Type B pancreatic cell (in vitro differentiated cells): Measurements from ENCODE around the gene UPP2. TPM values are rescaled to one million over a fixed set of nuclear protein-coding genes. Genes with fewer than 3 reads are reported as not detected.

Experiments used
- DNase-seq: peaks from one replicate; pipeline ENCODE4 v3.0.0; 2021; ENCODE audit warnings: mixed read lengths; ENCODE audit not compliant: unreplicated experiment; ENCODE audit errors: extremely low spot score
- H3K27ac Mint-ChIP-seq: 2 replicates; pipeline ENCODE4 v1.8.0; 2021; ENCODE audit warnings: mild to moderate bottlenecking, mixed read lengths
- H3K27me3 Mint-ChIP-seq: 2 replicates; pipeline ENCODE4 v1.8.0; 2021; ENCODE audit warnings: mixed read lengths
- H3K36me3 Mint-ChIP-seq: 2 replicates; pipeline ENCODE4 v1.8.0; 2021; ENCODE audit warnings: mixed read lengths
- H3K4me1 Mint-ChIP-seq: one replicate; pipeline ENCODE4 v1.8.0; 2021; ENCODE audit warnings: mixed read lengths; ENCODE audit not compliant: unreplicated experiment
- H3K4me3 Mint-ChIP-seq: 2 replicates; pipeline ENCODE4 v1.8.0; 2021; ENCODE audit warnings: mild to moderate bottlenecking, mixed read lengths
- H3K9me3 Mint-ChIP-seq: 2 replicates; pipeline ENCODE4 v1.8.0; 2021; ENCODE audit warnings: mixed read lengths
- total RNA-seq: library from RNA; stranded (reverse); gene quantifications from 2 replicates; pipeline ENCODE4 v1.2.1, GENCODE V29; 2021; ENCODE audit warnings: low replicate concordance
- TF ChIP-seq, protein P1 (sequence below): fragments of 200-600 bp; sonication (generic); conservative IDR thresholded peaks from 2 replicates; pipeline ENCODE4 v1.5.0; 2021; ENCODE audit warnings: antibody characterized with exemption, mild to moderate bottlenecking

Gene UPP2
- total RNA-seq, 1 donor from 2014 or later, result not detected

DNA sequence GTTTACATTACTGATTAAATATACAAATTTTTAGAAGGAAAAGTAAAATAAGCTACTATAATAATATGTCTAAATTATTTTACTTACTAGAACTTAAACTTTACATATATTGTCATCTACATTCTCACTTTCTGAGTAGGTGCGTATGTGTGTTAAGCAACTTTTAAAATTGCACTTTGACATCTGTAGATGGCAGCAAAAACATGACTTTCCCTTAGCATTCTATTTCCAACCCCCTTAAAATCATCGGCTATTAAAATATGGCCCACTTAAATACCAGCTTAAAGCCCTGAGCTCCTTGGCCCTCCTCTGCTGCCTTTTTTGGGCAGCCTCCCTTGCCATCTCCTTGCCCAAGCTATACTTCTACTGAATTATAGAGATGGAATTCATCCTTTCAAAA, 78.0 kb downstream of the UPP2 start:
- TF ChIP-seq, protein P1, sequence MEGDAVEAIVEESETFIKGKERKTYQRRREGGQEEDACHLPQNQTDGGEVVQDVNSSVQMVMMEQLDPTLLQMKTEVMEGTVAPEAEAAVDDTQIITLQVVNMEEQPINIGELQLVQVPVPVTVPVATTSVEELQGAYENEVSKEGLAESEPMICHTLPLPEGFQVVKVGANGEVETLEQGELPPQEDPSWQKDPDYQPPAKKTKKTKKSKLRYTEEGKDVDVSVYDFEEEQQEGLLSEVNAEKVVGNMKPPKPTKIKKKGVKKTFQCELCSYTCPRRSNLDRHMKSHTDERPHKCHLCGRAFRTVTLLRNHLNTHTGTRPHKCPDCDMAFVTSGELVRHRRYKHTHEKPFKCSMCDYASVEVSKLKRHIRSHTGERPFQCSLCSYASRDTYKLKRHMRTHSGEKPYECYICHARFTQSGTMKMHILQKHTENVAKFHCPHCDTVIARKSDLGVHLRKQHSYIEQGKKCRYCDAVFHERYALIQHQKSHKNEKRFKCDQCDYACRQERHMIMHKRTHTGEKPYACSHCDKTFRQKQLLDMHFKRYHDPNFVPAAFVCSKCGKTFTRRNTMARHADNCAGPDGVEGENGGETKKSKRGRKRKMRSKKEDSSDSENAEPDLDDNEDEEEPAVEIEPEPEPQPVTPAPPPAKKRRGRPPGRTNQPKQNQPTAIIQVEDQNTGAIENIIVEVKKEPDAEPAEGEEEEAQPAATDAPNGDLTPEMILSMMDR, result peak; percentile 60

DNA sequence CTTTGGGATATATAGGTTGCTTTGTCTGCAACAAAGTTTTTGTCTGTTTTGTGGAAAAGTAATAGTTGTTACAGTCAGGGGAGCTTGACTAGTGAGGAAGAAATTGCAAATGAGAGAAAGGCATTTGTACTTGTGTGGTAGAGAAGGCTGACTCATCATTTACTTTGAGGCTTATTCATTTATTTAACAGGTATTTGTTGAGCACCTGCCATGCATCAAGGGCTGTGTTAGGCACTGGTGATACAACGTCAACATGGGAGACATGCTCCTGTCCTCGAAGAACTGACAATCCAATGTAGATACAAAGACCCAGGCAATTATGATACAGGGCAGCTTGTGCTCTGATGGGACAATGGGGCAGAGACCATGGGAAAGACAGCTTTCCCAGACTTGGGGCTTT, 79.5 kb downstream of the UPP2 start:
- Mint-ChIP-seq H3K27ac (no peak overlapping the region), H3K27me3 (no peaks in the 10 kb centered on the region), H3K9me3 (no peaks in the 10 kb centered on the region), H3K4me3 (peak overlapping the region; percentile 4), H3K36me3 (peaks cover 6% of the 10 kb centered on the region), H3K4me1 (peaks cover 24% of the 10 kb centered on the region)
- TF ChIP-seq, protein P1, result no peak
- DNase-seq, result no peak

More for the DNA sequence above, 78.0 kb downstream of the UPP2 start:
- no peak overlapping the region for H3K27ac Mint-ChIP-seq
- H3K4me3 Mint-ChIP-seq, result no peak overlapping the region
- H3K36me3 Mint-ChIP-seq, result peaks cover 6% of the 10 kb centered on the region
- no peak for DNase-seq
- peaks cover 21% of the 10 kb centered on the region for H3K4me1 Mint-ChIP-seq
- H3K9me3 Mint-ChIP-seq, result no peaks in the 10 kb centered on the region
- no peaks in the 10 kb centered on the region for H3K27me3 Mint-ChIP-seq

DNA sequence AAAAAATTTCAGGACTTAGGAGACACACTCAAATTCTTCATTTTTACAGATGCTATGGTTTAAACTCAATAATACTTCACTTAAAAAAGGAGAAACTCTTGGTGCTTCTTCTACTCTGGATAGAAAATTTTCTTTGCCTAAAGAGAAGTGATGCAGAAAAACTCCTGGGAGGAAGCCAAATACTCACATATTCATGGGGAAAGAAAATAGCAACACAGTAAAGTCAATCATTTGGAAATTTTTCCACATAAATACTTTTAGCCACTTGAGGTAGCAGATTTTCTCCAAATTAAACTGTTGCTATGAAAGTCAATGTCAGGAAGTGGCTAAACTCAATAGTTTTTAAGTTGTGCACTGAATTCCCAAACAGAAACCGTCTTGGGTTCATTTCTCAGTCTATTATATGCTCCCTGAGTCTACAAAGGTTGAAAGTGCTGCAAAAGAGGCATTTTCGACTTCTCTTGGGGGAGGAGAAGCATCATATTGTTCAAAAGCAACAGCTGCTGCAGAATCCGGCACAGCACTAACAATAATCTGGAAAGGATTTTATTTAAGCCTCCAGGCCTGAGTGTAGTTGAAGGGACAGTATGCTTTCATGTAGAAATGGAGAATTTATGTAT, 81.1 kb downstream of the UPP2 start:
- Mint-ChIP-seq H3K4me1 (peaks cover 24% of the 10 kb centered on the region), H3K36me3 (peaks cover 6% of the 10 kb centered on the region), H3K27ac (no peak overlapping the region), H3K9me3 (no peaks in the 10 kb centered on the region), H3K27me3 (no peaks in the 10 kb centered on the region), H3K4me3 (no peak overlapping the region)
- DNase-seq, result no peak
- TF ChIP-seq, protein P1, result no peak

DNA sequence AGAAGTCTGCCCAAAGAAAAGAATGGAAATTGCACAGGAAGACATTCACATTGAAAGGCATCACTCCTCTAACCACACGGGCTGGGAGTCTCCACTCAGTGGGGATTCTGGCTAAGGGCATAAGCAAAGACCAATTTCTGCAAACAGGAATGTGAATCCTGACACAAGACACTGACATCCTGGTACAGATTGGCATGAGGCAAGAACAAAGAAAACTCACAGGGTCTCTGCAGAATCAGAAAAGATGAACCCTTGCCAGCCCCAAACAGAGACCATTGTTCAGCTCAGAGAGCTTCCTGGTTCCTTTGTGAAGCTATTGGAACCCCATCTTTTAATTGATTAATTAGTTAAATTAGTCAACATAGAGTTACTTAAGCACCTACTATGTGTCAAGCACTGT, 82.3 kb downstream of the UPP2 start:
- H3K9me3 Mint-ChIP-seq, result no peaks in the 10 kb centered on the region
- peaks cover 6% of the 10 kb centered on the region for H3K36me3 Mint-ChIP-seq
- H3K27ac Mint-ChIP-seq, result no peak overlapping the region
- H3K4me1 Mint-ChIP-seq, result peaks cover 15% of the 10 kb centered on the region
- TF ChIP-seq, protein P1, result no peak
- H3K27me3 Mint-ChIP-seq, result no peaks in the 10 kb centered on the region
- no peak for DNase-seq
- H3K4me3 Mint-ChIP-seq, result no peak overlapping the region

DNA sequence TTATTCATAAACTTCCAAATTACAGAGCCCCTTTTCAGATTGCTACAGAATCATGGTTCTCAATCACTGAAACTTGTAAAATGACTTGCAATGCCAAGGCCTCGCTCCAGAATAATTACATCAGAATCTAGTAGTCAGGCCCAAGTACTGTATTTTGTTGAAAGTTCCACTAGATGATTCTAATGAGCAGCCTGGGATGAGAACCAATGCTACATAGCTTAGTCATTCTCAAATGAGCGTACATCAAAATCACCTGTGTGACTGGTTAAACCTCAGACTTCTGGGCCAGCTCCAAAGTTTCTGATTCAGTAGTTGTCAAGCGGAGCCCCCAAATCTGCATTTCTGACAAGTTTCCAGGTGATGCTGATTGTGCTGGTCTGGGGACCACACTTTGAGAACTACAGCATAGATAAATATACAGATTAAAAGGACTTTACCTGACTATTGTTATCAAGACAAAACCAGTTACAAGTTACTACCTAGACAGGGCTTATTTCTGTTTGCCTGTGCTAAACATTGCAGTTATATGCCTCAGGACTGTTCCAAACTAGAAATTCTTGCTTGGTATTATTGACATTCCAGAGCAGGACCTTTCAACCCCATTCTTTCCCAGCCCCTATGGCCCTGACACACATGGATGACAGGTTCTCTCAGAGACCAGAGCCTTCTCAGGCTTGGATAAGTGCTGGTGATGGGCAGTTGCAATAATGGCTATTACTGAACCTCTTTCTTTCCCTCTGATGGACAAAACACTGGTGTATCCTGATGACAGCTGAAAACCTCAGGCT, 83.1 kb downstream of the UPP2 start:
- TF ChIP-seq, protein P1, result no peak
- DNase-seq, result no peak
- H3K27ac Mint-ChIP-seq, result peak overlapping the region; percentile 30
- H3K9me3 Mint-ChIP-seq, result no peaks in the 10 kb centered on the region
- H3K4me3 Mint-ChIP-seq, result no peak overlapping the region
- H3K4me1 Mint-ChIP-seq, result peaks cover 15% of the 10 kb centered on the region
- no peaks in the 10 kb centered on the region for H3K27me3 Mint-ChIP-seq
- H3K36me3 Mint-ChIP-seq, result peaks cover 6% of the 10 kb centered on the region

Other genes starting within 250 kb of the UPP2 start
- gene ACVR1, start 225.5 kb upstream of the UPP2 start, total RNA-seq, result 13.1 and 14.3 TPM in 2 replicates